Loucy (cell line): Measurements from ENCODE around the gene PIAS4.

Experiments
- H2AFZ ChIP-seq: fragments of 200-600 bp; sonication (generic); 2 replicates; pipeline ENCODE4 v1.6.0; 2016; ENCODE audit warnings: antibody characterized with exemption, mild to moderate bottlenecking, low read length, moderate library complexity
- H3F3A ChIP-seq: fragments of 200-600 bp; 2 replicates; pipeline ENCODE4 v1.6.0; 2016; ENCODE audit warnings: antibody characterized with exemption, low read depth, mild to moderate bottlenecking
- H3K27me3 ChIP-seq: fragments of 200-600 bp; sonication (generic); 2 replicates; pipeline ENCODE4 v1.6.1; 2014; ENCODE audit warnings: low read length, mild to moderate bottlenecking; ENCODE audit not compliant: insufficient read depth, poor library complexity, severe bottlenecking
- H3K36me3 ChIP-seq: fragments of 200-600 bp; sonication (generic); 2 replicates; pipeline ENCODE4 v1.6.1; 2016; ENCODE audit warnings: low read length; ENCODE audit not compliant: insufficient read depth
- H3K4me1 ChIP-seq: fragments of 200-600 bp; sonication (generic); 2 replicates; pipeline ENCODE4 v1.5.1; 2014; ENCODE audit warnings: low read length, mild to moderate bottlenecking; ENCODE audit not compliant: insufficient read depth, poor library complexity, severe bottlenecking
- H3K4me2 ChIP-seq: fragments of 200-600 bp; sonication (generic); 2 replicates; pipeline ENCODE4 v1.6.0; 2014; ENCODE audit warnings: antibody characterized with exemption, low read length, low read depth, mild to moderate bottlenecking; ENCODE audit not compliant: poor library complexity, severe bottlenecking
- H3K4me3 ChIP-seq: fragments of 200-600 bp; sonication (generic); 2 replicates; pipeline ENCODE4 v1.5.1; 2014; ENCODE audit warnings: low read length, mild to moderate bottlenecking, mixed read lengths; ENCODE audit not compliant: poor library complexity, severe bottlenecking
- H3K79me2 ChIP-seq: fragments of 200-600 bp; sonication (generic); 2 replicates; pipeline ENCODE4 v1.6.1; 2014; ENCODE audit warnings: low read length; ENCODE audit not compliant: insufficient read depth
- H3K9ac ChIP-seq: fragments of 200-600 bp; sonication (generic); 2 replicates; pipeline ENCODE4 v1.6.0; 2014; ENCODE audit warnings: mild to moderate bottlenecking, low read depth, low read length, moderate library complexity; ENCODE audit not compliant: poor library complexity, severe bottlenecking
- H3K9me2 ChIP-seq: fragments of 200-600 bp; sonication (generic); replicated peaks from 2 replicates; pipeline ENCODE4 v1.6.1; 2016; ENCODE audit warnings: low read depth, low read length, mixed read lengths
- H3K9me3 ChIP-seq: fragments of 200-600 bp; sonication (generic); 2 replicates; pipeline ENCODE4 v1.6.1; 2014; ENCODE audit warnings: mild to moderate bottlenecking, antibody characterized with exemption, low read length, low read depth; ENCODE audit not compliant: insufficient read depth
- H4K20me1 ChIP-seq: fragments of 200-600 bp; sonication (generic); 2 replicates; pipeline ENCODE4 v1.6.0; 2014; ENCODE audit warnings: antibody characterized with exemption, low read length, mild to moderate bottlenecking; ENCODE audit not compliant: insufficient read depth, poor library complexity, severe bottlenecking
- EZH2phosphoT487 ChIP-seq: fragments of 200-600 bp; IDR thresholded peaks from 2 replicates; pipeline ENCODE4 v1.6.1; 2018; ENCODE audit warnings: antibody characterized with exemption, mild to moderate bottlenecking, moderate library complexity, borderline replicate concordance
- TF ChIP-seq, protein P1 (sequence below): fragments of 200-600 bp; sonication (generic); conservative IDR thresholded peaks from 2 replicates; pipeline ENCODE4 v1.5.1; 2014; ENCODE audit warnings: mild to moderate bottlenecking, antibody characterized with exemption, low read length

Gene PIAS4

DNA sequence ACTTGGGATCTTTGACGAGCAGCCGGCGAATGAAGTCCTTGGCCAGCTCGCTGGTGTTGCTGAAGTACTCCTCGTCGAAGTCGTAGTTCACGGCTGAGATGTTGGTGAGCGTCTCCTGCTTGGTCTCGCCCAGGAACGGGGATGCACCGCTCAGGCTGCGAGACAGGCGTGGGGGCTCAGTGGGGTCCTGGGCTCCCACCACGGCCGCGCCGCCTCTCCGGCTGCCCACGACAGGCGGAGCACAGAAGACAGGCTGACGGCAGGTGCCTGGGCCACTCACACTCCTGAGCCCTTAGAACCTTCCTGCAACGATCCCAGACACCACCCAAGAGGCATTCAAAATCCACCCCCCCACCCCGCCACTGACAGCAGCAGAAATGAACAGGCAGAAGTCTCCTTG, 46.5 kb upstream of the PIAS4 start:
- Histone ChIP-seq H4K20me1 (no peaks in the 10 kb centered on the region), H3K9me3 (no peaks in the 10 kb centered on the region), H3K4me1 (no peaks in the 10 kb centered on the region), H3K9ac (no peak overlapping the region), H3K36me3 (peaks cover 9% of the 10 kb centered on the region; the same call in 1 of the 2 replicates), H3K79me2 (no peaks in the 10 kb centered on the region), H3F3A (no peaks in the 10 kb centered on the region), H3K4me3 (no peak overlapping the region), H2AFZ (no peak overlapping the region), H3K4me2 (no peak overlapping the region), H3K27me3 (no peaks in the 10 kb centered on the region), H3K9me2 (no peaks in the 10 kb centered on the region)
- TF ChIP-seq, protein P1, sequence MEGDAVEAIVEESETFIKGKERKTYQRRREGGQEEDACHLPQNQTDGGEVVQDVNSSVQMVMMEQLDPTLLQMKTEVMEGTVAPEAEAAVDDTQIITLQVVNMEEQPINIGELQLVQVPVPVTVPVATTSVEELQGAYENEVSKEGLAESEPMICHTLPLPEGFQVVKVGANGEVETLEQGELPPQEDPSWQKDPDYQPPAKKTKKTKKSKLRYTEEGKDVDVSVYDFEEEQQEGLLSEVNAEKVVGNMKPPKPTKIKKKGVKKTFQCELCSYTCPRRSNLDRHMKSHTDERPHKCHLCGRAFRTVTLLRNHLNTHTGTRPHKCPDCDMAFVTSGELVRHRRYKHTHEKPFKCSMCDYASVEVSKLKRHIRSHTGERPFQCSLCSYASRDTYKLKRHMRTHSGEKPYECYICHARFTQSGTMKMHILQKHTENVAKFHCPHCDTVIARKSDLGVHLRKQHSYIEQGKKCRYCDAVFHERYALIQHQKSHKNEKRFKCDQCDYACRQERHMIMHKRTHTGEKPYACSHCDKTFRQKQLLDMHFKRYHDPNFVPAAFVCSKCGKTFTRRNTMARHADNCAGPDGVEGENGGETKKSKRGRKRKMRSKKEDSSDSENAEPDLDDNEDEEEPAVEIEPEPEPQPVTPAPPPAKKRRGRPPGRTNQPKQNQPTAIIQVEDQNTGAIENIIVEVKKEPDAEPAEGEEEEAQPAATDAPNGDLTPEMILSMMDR: no peak
- no peak for TF ChIP-seq EZH2phosphoT487

GRCh38 chr19:3963458-3964255, 43.9 kb upstream of the PIAS4 start:
- peaks cover 9% of the 10 kb centered on the region; the same call in 1 of the 2 replicates for H3K36me3 ChIP-seq
- H3F3A ChIP-seq: no peaks in the 10 kb centered on the region
- H3K9ac ChIP-seq: no peak overlapping the region
- H4K20me1 ChIP-seq: peaks cover 2% of the 10 kb centered on the region
- H3K4me3 ChIP-seq: no peak overlapping the region
- peaks cover 7% of the 10 kb centered on the region; the same call in 1 of the 2 replicates for H3K79me2 ChIP-seq
- H3K9me2 ChIP-seq: no peaks in the 10 kb centered on the region
- TF ChIP-seq, protein P1: no peak
- no peak for TF ChIP-seq EZH2phosphoT487
- H3K27me3 ChIP-seq: no peaks in the 10 kb centered on the region
- H3K4me1 ChIP-seq: peaks cover 2% of the 10 kb centered on the region
- no peaks in the 10 kb centered on the region for H3K9me3 ChIP-seq
- H3K4me2 ChIP-seq: no peak overlapping the region
- no peak overlapping the region for H2AFZ ChIP-seq

- no peak overlapping the region for H3K4me3 ChIP-seq
- H3F3A ChIP-seq: no peaks in the 10 kb centered on the region
- H3K4me1 ChIP-seq: peaks cover 10% of the 10 kb centered on the region
- peaks cover 9% of the 10 kb centered on the region; the same call in 1 of the 2 replicates for H3K36me3 ChIP-seq
- no peaks in the 10 kb centered on the region for H3K9me3 ChIP-seq
- H3K27me3 ChIP-seq: no peaks in the 10 kb centered on the region
- peaks cover 16% of the 10 kb centered on the region; the same call in 1 of the 2 replicates for H3K79me2 ChIP-seq
- H2AFZ ChIP-seq: no peak overlapping the region
- no peak overlapping the region for H3K9ac ChIP-seq
- TF ChIP-seq, protein P1: no peak
- TF ChIP-seq EZH2phosphoT487: no peak
- peaks cover 11% of the 10 kb centered on the region for H4K20me1 ChIP-seq
- H3K9me2 ChIP-seq: no peaks in the 10 kb centered on the region
- H3K4me2 ChIP-seq: no peak overlapping the region
Measured at GRCh38 chr19:3964256-3965194, 43.0 kb upstream of the PIAS4 start.
